ENCODE measurements around the gene GAPT.

GRCh38 chr5:58452566-58453258 is 38.5 kb upstream of the GAPT start:
- TF ChIP-seq CTCF (IDR thresholded peaks at IDR 0.05; ENCODE audit: insufficient read depth, low read length, poor library complexity, severe bottlenecking) (no peak), EZH2phosphoT487 (conservative IDR thresholded peaks at IDR 0.05; ENCODE audit: low read length) (no peak)
